K562 (cell line): ENCODE measurements around the gene HFE. TPM values are rescaled to one million over a fixed set of nuclear protein-coding genes. Genes with fewer than 3 reads are reported as not detected.

Experiments used
- ARHGAP35 ChIP-seq: fragments of 450-650 bp; IDR thresholded peaks from 2 replicates; pipeline ENCODE4 v1.6.1; 2018; ENCODE audit not compliant: partially characterized antibody
- ARID1B ChIP-seq: fragments of 450-650 bp; IDR thresholded peaks from 2 replicates; pipeline ENCODE4 v1.6.1; 2016; ENCODE audit warnings: antibody characterized with exemption, mild to moderate bottlenecking, inconsistent platforms
- ARID3B ChIP-seq: fragments of 250-450 bp; sonication (Bioruptor Pico); IDR thresholded peaks from 2 replicates; pipeline ENCODE4 v1.4.0; 2020; ENCODE audit warnings: borderline replicate concordance
- BACH1 ChIP-seq: fragments of 200-800 bp; sonication (Bioruptor generic); IDR thresholded peaks from 2 replicates; pipeline ENCODE4 v1.6.1; 2016; ENCODE audit warnings: missing genetic modification characterization, missing compliant biosample characterization
- BDP1 ChIP-seq: IDR thresholded peaks from 3 replicates; pipeline ENCODE4 v1.6.1; 2011; ENCODE audit not compliant: insufficient read length, insufficient read depth
- DLX4 ChIP-seq: fragments of 250-450 bp; sonication (Bioruptor Pico); IDR thresholded peaks from 2 replicates; pipeline ENCODE4 v1.6.1; 2021; ENCODE audit warnings: mild to moderate bottlenecking
- E2F5 ChIP-seq: sonication (generic); formaldehyde crosslinking; IDR thresholded peaks from 2 replicates; pipeline ENCODE4 v1.8.0; 2022; ENCODE audit warnings: mild to moderate bottlenecking, missing genetic modification reagents
- L3MBTL2 ChIP-seq: fragments of 450-650 bp; IDR thresholded peaks from 2 replicates; pipeline ENCODE4 v1.6.1; 2016; ENCODE audit warnings: mild to moderate bottlenecking, moderate library complexity
- LARP7 ChIP-seq: fragments of 450-650 bp; IDR thresholded peaks from 2 replicates; pipeline ENCODE4 v1.6.1; 2016
- LCOR ChIP-seq: sonication (generic); formaldehyde crosslinking; IDR thresholded peaks from 2 replicates; pipeline ENCODE4 v1.8.0; 2022; ENCODE audit warnings: mild to moderate bottlenecking, missing genetic modification reagents
- NCOA2 ChIP-seq, 2 experiments: fragments of 450-650 bp; IDR thresholded peaks; 2 replicates each; pipeline ENCODE4 v1.6.1; 2018; ENCODE audit warnings: mild to moderate bottlenecking in 2 of 2, moderate library complexity in 1 of 2; ENCODE audit not compliant: partially characterized antibody in 2 of 2
- POLR2AphosphoS2 ChIP-seq: IDR thresholded peaks from 2 replicates; pipeline ENCODE4 v1.6.1; 2012; ENCODE audit warnings: low read length, improper control_type of control experiment
- RAD51 ChIP-seq: fragments of 450-650 bp; IDR thresholded peaks from 2 replicates; pipeline ENCODE4 v1.7.1; 2016; ENCODE audit warnings: low read depth, mild to moderate bottlenecking, borderline replicate concordance
- RBM22 ChIP-seq: fragments of 200-400 bp; formaldehyde crosslinking; IDR thresholded peaks from 2 replicates; pipeline ENCODE4 v1.6.1; 2018; ENCODE audit warnings: low read length, low read depth; ENCODE audit not compliant: poor library complexity, severe bottlenecking
- RBM34 ChIP-seq: fragments of 200-400 bp; formaldehyde crosslinking; IDR thresholded peaks from 2 replicates; pipeline ENCODE4 v1.6.1; 2018; ENCODE audit warnings: low read length, borderline replicate concordance; ENCODE audit not compliant: insufficient read depth
- TCFL5 ChIP-seq: fragments of 250-450 bp; sonication (Bioruptor Pico); conservative IDR thresholded peaks from 2 replicates; pipeline ENCODE4 v1.6.1; 2021; ENCODE audit warnings: mild to moderate bottlenecking, moderate library complexity, matching md5 sums
- THAP12 ChIP-seq: fragments of 250-450 bp; sonication (Bioruptor Pico); IDR thresholded peaks from 2 replicates; pipeline ENCODE4 v1.9.0; 2021; ENCODE audit warnings: mild to moderate bottlenecking, inconsistent platforms
- ZNF146 ChIP-seq: IDR thresholded peaks from one replicate; pipeline ENCODE4 v1.6.1; 2018; ENCODE audit warnings: missing compliant biosample characterization; ENCODE audit not compliant: unreplicated experiment
- ZNF23 ChIP-seq: fragments of 250-450 bp; sonication (Bioruptor Pico); IDR thresholded peaks from 2 replicates; pipeline ENCODE4 v1.4.0; 2020; ENCODE audit warnings: mild to moderate bottlenecking
- ZNF445 ChIP-seq: fragments of 250-450 bp; sonication (Bioruptor Pico); IDR thresholded peaks from 2 replicates; pipeline ENCODE4 v1.4.0; 2020; ENCODE audit warnings: low read depth, mild to moderate bottlenecking, moderate library complexity
- ZNF561 ChIP-seq: fragments of 450-650 bp; formaldehyde crosslinking; conservative IDR thresholded peaks from 2 replicates; pipeline ENCODE4 v1.4.0; 2020; ENCODE audit warnings: mild to moderate bottlenecking, moderate library complexity
- ZNF780A ChIP-seq: fragments of 250-450 bp; sonication (Bioruptor Pico); IDR thresholded peaks from 2 replicates; pipeline ENCODE4 v1.5.0; 2021; ENCODE audit warnings: mild to moderate bottlenecking
- polyA plus RNA-seq, 8 experiments: library from polyadenylated mRNA; depleted of rRNA in 4 of 8; stranded (reverse) in 5 of 8; unstranded in 3 of 8; fragments of >200 nt; fragmentation: Nextera tagmentation in 2 of 8; fragmentation: Illumina TruSeq in 1 of 8; extraction: Ambion mirVana in 2 of 8; extraction: Trizol in 1 of 8; gene quantifications; 2 replicates each; pipeline versions ENCODE4 v1.2.1 to v1.2.3, GENCODE V29; 2011 to 2014; ENCODE audit warnings: inconsistent platforms in 1 of 8, missing spikeins in 1 of 8
- total RNA-seq, 7 experiments: library from RNA; depleted of rRNA in 6 of 7; stranded (reverse); fragments of >200 nt in 6 of 7; fragmentation: Illumina TruSeq in 2 of 7; extraction: Trizol in 2 of 7; gene quantifications; 2 replicates each; pipeline versions ENCODE4 v1.2.1 to v1.2.3, GENCODE V29; 2011 to 2021; ENCODE audit warnings: low replicate concordance in 1 of 7

HFE gene
- total and polyA plus RNA-seq, 9 of the 15 experiments (the other 6 are each of a cell fraction or from before 2014, with no cell fraction given), result 0.14 to 1.2 (median 0.76) TPM

GRCh38 chr6:26122793-26123674, 35.8 kb downstream of the HFE start (continued):
- TF ChIP-seq RBM22 (peak; percentile 97), RBM34 (no peak), ZNF780A (CRISPR knock-in tag) (no peak), ARHGAP35 (no peak), DLX4 (CRISPR knock-in tag) (peak; percentile 12; the same call in 1 of the 2 replicates), LARP7 (0 out of 2 replicates have a peak, but pooled peaks have one; percentile 43), NCOA2 (IDR thresholded peaks at IDR 0.05; ENCODE audit: partially characterized antibody in 2 of 2) (no peak), ARID1B (peak; percentile 41; the same call in 1 of the 2 replicates), ZNF146 (CRISPR knock-in tag) (no peak), ARID3B (CRISPR knock-in tag) (no peak), BDP1 (no peak), BACH1 (tag) (peak; percentile 37; the same call in 1 of the 2 replicates), ZNF23 (CRISPR knock-in tag) (peak; percentile 76), ZNF445 (peak; percentile 89; the same call in 1 of the 2 replicates), L3MBTL2 (no peak; the same call in 1 of the 2 replicates), THAP12 (CRISPR knock-in tag) (peak; percentile 91), POLR2AphosphoS2 (peak; percentile 99), TCFL5 (CRISPR knock-in tag) (0 out of 2 replicates have a peak, but pooled peaks have one; percentile 29), E2F5 (CRISPR knock-in tag) (no peak; the same call in 1 of the 2 replicates), LCOR (CRISPR knock-in tag) (no peak; the same call in none of the 2 replicates), ZNF561 (CRISPR knock-in tag) (no peak; the same call in 1 of the 2 replicates), RAD51 (no peak)
